Vagina (tissue), 2 donors: ENCODE measurements around the gene PSMB10. TPM values are rescaled to one million over a fixed set of nuclear protein-coding genes. Genes with fewer than 3 reads are reported as not detected.
"Not testable (repeated sequence)": the region's sequence is repeated elsewhere in the genome, so short reads cannot be mapped to it uniquely, and the experiment has no call there.

Source experiments
- DNase-seq, 2 donors: peaks; one replicate each; pipeline ENCODE4 v3.0.0-alpha.2; 2017; ENCODE audit errors: extremely low spot score in 2 of 2
- H3K27ac ChIP-seq: fragments of 200-600 bp; sonication (generic); one replicate; pipeline ENCODE4 v1.5.1; 2019
- H3K27me3 ChIP-seq: fragments of 200-600 bp; sonication (generic); one replicate; pipeline ENCODE4 v1.5.1; 2019
- H3K36me3 ChIP-seq, 2 donors: fragments of 200-600 bp; sonication (generic); one replicate each; pipeline ENCODE4 v1.5.1; 2017 to 2019
- H3K4me1 ChIP-seq: fragments of 200-600 bp; sonication (generic); one replicate; pipeline ENCODE4 v1.5.1; 2019
- H3K4me3 ChIP-seq, 2 donors: fragments of 200-600 bp; sonication (generic); 1 replicate in 1 of 2; 2 replicates in 1 of 2; pipeline ENCODE4 v1.5.1; 2016 to 2019
- H3K9me3 ChIP-seq: fragments of 200-600 bp; sonication (generic); one replicate; pipeline ENCODE4 v1.5.1; 2019
- CTCF ChIP-seq, 3 experiments: fragments of 450-650 bp in 2 of 3; fragments of 200-600 bp in 1 of 3; sonication (generic) in 1 of 3; IDR thresholded peaks; one replicate each; pipeline ENCODE4 v1.5.1; 2017 to 2019; ENCODE audit warnings: antibody characterized with exemption in 3 of 3, mild to moderate bottlenecking in 2 of 3, moderate library complexity in 2 of 3
- POLR2A ChIP-seq, 2 donors: fragments of 450-650 bp; IDR thresholded peaks; one replicate each; pipeline ENCODE4 v1.6.1; 2017; ENCODE audit warnings: antibody characterized with exemption in 2 of 2, mild to moderate bottlenecking in 2 of 2, moderate library complexity in 2 of 2
- POLR2AphosphoS5 ChIP-seq, 2 donors: sonication (generic); formaldehyde crosslinking; IDR thresholded peaks; one replicate each; pipeline ENCODE4 v1.9.0; 2017; ENCODE audit warnings: antibody characterized with exemption in 2 of 2, mild to moderate bottlenecking in 2 of 2, low read depth in 1 of 2; ENCODE audit not compliant: insufficient read depth in 1 of 2
- intact Hi-C: fragments of 100-400 bp; cut with DNase I; formaldehyde crosslinking; loops from one replicate; pipeline ENCODE4 v1.15.1; 2023
- total RNA-seq: library from RNA; depleted of rRNA; stranded (reverse); fragments of >200 nt; gene quantifications from one replicate; pipeline ENCODE4 v1.2.3, GENCODE V29; 2016

PSMB10 gene
- total RNA-seq, 1 donor from 2014 or later: 45.2 TPM

- Histone ChIP-seq H3K36me3 (peaks cover 0 to 23% of the 10 kb centered on the region in 2 donors), H3K4me1 (peaks cover 62% of the 10 kb centered on the region)
Measured at GRCh38 chr16:67941469-67942199, 5.0 kb upstream of the PSMB10 start.

GRCh38 chr16:67940446-67941089 lies 3.9 kb upstream of the PSMB10 start:
- intact Hi-C loops: no loop called here
- H3K27me3 ChIP-seq: no peaks in the 10 kb centered on the region
- no peak for TF ChIP-seq POLR2AphosphoS5 (IDR thresholded peaks at IDR 0.05; ENCODE audit: insufficient read depth in 1 of 2, low read depth in 1 of 2)
- no peaks in the 10 kb centered on the region for H3K9me3 ChIP-seq
- H3K36me3 ChIP-seq: peaks cover 0 to 13% of the 10 kb centered on the region in 2 donors
- no peak overlapping the region for H3K27ac ChIP-seq
- no peak for DNase-seq
- peaks cover 58% of the 10 kb centered on the region for H3K4me1 ChIP-seq
- H3K4me3 ChIP-seq: no peak overlapping the region

More at GRCh38 chr16:67941469-67942199, 5.0 kb upstream of the PSMB10 start:
- TF ChIP-seq POLR2A (IDR thresholded peaks at IDR 0.05) (no peak), POLR2AphosphoS5 (IDR thresholded peaks at IDR 0.05; ENCODE audit: insufficient read depth in 1 of 2, low read depth in 1 of 2) (no peak), CTCF (IDR thresholded peaks at IDR 0.05) (no peak)
- Histone ChIP-seq H3K9me3 (no peaks in the 10 kb centered on the region), H3K4me3 (no peak overlapping the region), H3K27me3 (no peaks in the 10 kb centered on the region), H3K27ac (peak overlapping the region; percentile 10)
- intact Hi-C loops: no loop called here
- DNase-seq: no peak

GRCh38 chr16:67939507-67940445 lies 3.1 kb upstream of the PSMB10 start:
- Histone ChIP-seq H3K27ac (no peak overlapping the region), H3K27me3 (no peaks in the 10 kb centered on the region), H3K36me3 (peaks cover 0 to 6% of the 10 kb centered on the region in 2 donors), H3K4me1 (peaks cover 57% of the 10 kb centered on the region), H3K4me3 (no peak overlapping the region), H3K9me3 (no peaks in the 10 kb centered on the region)
- intact Hi-C loops: loop anchor here (5.0 kb wide), 1 partner anchor 47 kb away; the partner anchor contains the start of gene PSKH1
- no peak for DNase-seq
- no peak for TF ChIP-seq POLR2AphosphoS5 (IDR thresholded peaks at IDR 0.05; ENCODE audit: insufficient read depth in 1 of 2, low read depth in 1 of 2)
- no peak for TF ChIP-seq POLR2A (IDR thresholded peaks at IDR 0.05)
- no peak for TF ChIP-seq CTCF (IDR thresholded peaks at IDR 0.05)

- H3K36me3 ChIP-seq, H3K4me3 ChIP-seq, H3K9me3 ChIP-seq, DNase-seq, H3K27me3 ChIP-seq, H3K27ac ChIP-seq: not testable (repeated sequence)
- H3K4me1 ChIP-seq: peaks cover 43% of the 10 kb centered on the region
- intact Hi-C loops: loop anchor here (5.0 kb wide), 1 partner anchor 45 kb away; the partner anchor contains the start of gene PSKH1
Measured at GRCh38 chr16:67937713-67938112, 1.1 kb upstream of the PSMB10 start.

- Histone ChIP-seq H3K9me3 (no peaks in the 10 kb centered on the region), H3K27ac (peak overlapping the region; percentile 95), H3K27me3 (no peaks in the 10 kb centered on the region), H3K36me3 (peaks cover 0 to 6% of the 10 kb centered on the region in 2 donors), H3K4me3 (peak overlapping the region; percentile 82 to 97), H3K4me1 (peaks cover 38% of the 10 kb centered on the region)
- intact Hi-C loops: loop anchor here (5.0 kb wide), 1 partner anchor 45 kb away; the partner anchor contains the start of gene PSKH1
- no peak for DNase-seq
- no peak for TF ChIP-seq POLR2AphosphoS5 (IDR thresholded peaks at IDR 0.05; ENCODE audit: insufficient read depth in 1 of 2, low read depth in 1 of 2)
- no peak for TF ChIP-seq POLR2A (IDR thresholded peaks at IDR 0.05)
- no peak for TF ChIP-seq CTCF (IDR thresholded peaks at IDR 0.05)
Measured at GRCh38 chr16:67936880-67937605, 393 bp upstream of the PSMB10 start.
